Medulla oblongata (tissue), 1 donor: ENCODE results near the gene AIFM3.
A peak's percentile ranks its signal among the peaks of the same experiment; 100 is the strongest.

Experiments
- DNase-seq: peaks from one replicate; pipeline ENCODE4 v3.0.0-alpha.2; 2015; ENCODE audit errors: extremely low spot score

The AIFM3 gene

GRCh38 chr22:20991252-20992055 lies 24.4 kb downstream of the AIFM3 start:
- no peak for DNase-seq

GRCh38 chr22:20992056-20992442 lies 25.0 kb downstream of the AIFM3 start:
- no peak for DNase-seq

GRCh38 chr22:20992456-20993303 lies 25.6 kb downstream of the AIFM3 start:
- DNase-seq, result no peak

- no peak for DNase-seq
Observed at GRCh38 chr22:20993304-20994127, 26.5 kb downstream of the AIFM3 start.

GRCh38 chr22:20994128-20994901 lies 27.3 kb downstream of the AIFM3 start:
- no peak for DNase-seq

- DNase-seq, result no peak
Observed at GRCh38 chr22:20994902-20995241, 27.8 kb downstream of the AIFM3 start.

GRCh38 chr22:20995329-20996030 lies 28.4 kb downstream of the AIFM3 start:
- no peak for DNase-seq

- no peak for DNase-seq
Observed at GRCh38 chr22:20996031-20996410, 29.0 kb downstream of the AIFM3 start.

- DNase-seq, result no peak
Observed at GRCh38 chr22:20996598-20997535, 29.8 kb downstream of the AIFM3 start.

- no peak for DNase-seq
Observed at GRCh38 chr22:20997536-20998257, 30.6 kb downstream of the AIFM3 start.

GRCh38 chr22:20998411-20999336 lies 31.6 kb downstream of the AIFM3 start:
- DNase-seq, result no peak

- DNase-seq, result no peak
Observed at GRCh38 chr22:20999350-21000206, 32.5 kb downstream of the AIFM3 start.

- no peak for DNase-seq
Observed at GRCh38 chr22:21000207-21000986, 33.3 kb downstream of the AIFM3 start.

- DNase-seq, result no peak
Observed at GRCh38 chr22:21000987-21001600, 34.0 kb downstream of the AIFM3 start.

GRCh38 chr22:21001601-21002325 lies 34.7 kb downstream of the AIFM3 start, which contains the start of gene THAP7:
THAP7 (minus strand) TSS chr22:21002118; CDS start chr22:21001911, 207 bp downstream.
- DNase-seq, result peak; percentile 96
